ENCODE data around the gene ETV3. TPM values are rescaled to one million over a fixed set of nuclear protein-coding genes. Genes with fewer than 3 reads are reported as not detected.

Gene ETV3
- total and polyA plus RNA-seq, 2 of the 13 experiments (the other 11 are each of a cell fraction or from before 2014, with no cell fraction given), result 4.2 to 5.8 TPM

GRCh38 chr1:157124855-157125254 is 13.3 kb downstream of the ETV3 start (continued):
- TF ChIP-seq TBL1XR1 (IDR thresholded peaks at IDR 0.05; ENCODE audit: borderline replicate concordance, low read length, partially characterized antibody), result no peak
- TF ChIP-seq ZNF770 (CRISPR knock-in tag; IDR thresholded peaks at IDR 0.05), result no peak
- no peak for TF ChIP-seq RXRB (CRISPR knock-in tag; IDR thresholded peaks at IDR 0.05; ENCODE audit: borderline replicate concordance)
- TF ChIP-seq KAT8 (CRISPR knock-in tag; IDR thresholded peaks at IDR 0.05), result no peak

GRCh38 chr1:157119448-157119847 is 18.7 kb downstream of the ETV3 start:
- no peaks in the 10 kb centered on the region for H4K20me1 ChIP-seq (ENCODE audit: insufficient read depth, low read length)
- 80% methylated on average over 2 of the region's 2 CpGs for WGBS (ENCODE audit: low lambda C conversion rate)
- intact Hi-C loops (cut with micrococcal nuclease; ENCODE audit: unreplicated experiment) (no loop called here), in situ Hi-C loops (cut with HindIII; ENCODE audit: extremely low pct_ligation_motif_present, low pct_unique_long_range_greater_than_20kb) (no loop called here)
- no peaks in the 10 kb centered on the region for H3K9me3 ChIP-seq (ENCODE audit: low read length)
- no peak overlapping the region for H3K4me3 ChIP-seq (replicated peaks in 1 of 3; ENCODE audit: insufficient read depth in 1 of 3, low read depth in 2 of 3, low read length in 3 of 3)
- TF ChIP-seq FOXO1 (CRISPR knock-in tag; IDR thresholded peaks at IDR 0.05) (no peak), JARID2 (CRISPR knock-in tag; IDR thresholded peaks at IDR 0.05; ENCODE audit: insufficient replicate concordance) (no peak), ZSCAN5A (CRISPR knock-in tag; IDR thresholded peaks at IDR 0.05; ENCODE audit: borderline replicate concordance) (no peak), ZNF512B (CRISPR knock-in tag; IDR thresholded peaks at IDR 0.05; ENCODE audit: borderline replicate concordance) (no peak)
- POLR2A ChIA-PET, result no interaction called here
- no peak overlapping the region for H3K9ac ChIP-seq (ENCODE audit: insufficient read depth, low read depth, low read length)
- FAIRE-seq, result no peak
- H3K4me1 ChIP-seq (ENCODE audit: insufficient read depth, low read length), result peaks cover 5% of the 10 kb centered on the region; the same call in 1 of the 2 replicates
- CTCF ChIA-PET (ENCODE audit: low intra/inter-chr PET ratio, low total read pairs), result no interaction called here
- H2AFZ ChIP-seq (ENCODE audit: low read length), result no peak overlapping the region
- H3K36me3 ChIP-seq (replicated peaks in 1 of 2; ENCODE audit: control insufficient read depth in 1 of 2, insufficient read depth in 2 of 2, low read length in 2 of 2), result 0 out of 5 replicates have a peak, but pooled peaks cover 3 to 4% of the 10 kb centered on the region in 2 experiments
- no peak overlapping the region for H3K27ac ChIP-seq (ENCODE audit: extremely low read length, insufficient read depth, low read length)
- H3K27me3 ChIP-seq (ENCODE audit: control insufficient read depth in 1 of 2, insufficient read depth in 2 of 2, low read length in 2 of 2), result 0 out of 5 replicates have a peak, but pooled peaks cover 1 to 4% of the 10 kb centered on the region in 2 experiments
- no peak overlapping the region for H3K4me2 ChIP-seq (ENCODE audit: low read depth, low read length)
- H3K79me2 ChIP-seq (ENCODE audit: insufficient read depth, low read length), result no peaks in the 10 kb centered on the region
- no peak for DNase-seq (ENCODE audit: low spot score)
- no TSS peak for BruUV-seq (replicated peaks)
- no peak for ATAC-seq
